HuH-7.5 (cell line): Measurements from ENCODE around the gene GUCY1A1.

Source experiments
- DNase-seq: peaks from one replicate; pipeline ENCODE4 v3.0.0; 2011; ENCODE audit warnings: low spot score

Gene GUCY1A1

GRCh38 chr4:155693015-155693663, 26.5 kb downstream of the GUCY1A1 start:
- no peak for DNase-seq

DNA sequence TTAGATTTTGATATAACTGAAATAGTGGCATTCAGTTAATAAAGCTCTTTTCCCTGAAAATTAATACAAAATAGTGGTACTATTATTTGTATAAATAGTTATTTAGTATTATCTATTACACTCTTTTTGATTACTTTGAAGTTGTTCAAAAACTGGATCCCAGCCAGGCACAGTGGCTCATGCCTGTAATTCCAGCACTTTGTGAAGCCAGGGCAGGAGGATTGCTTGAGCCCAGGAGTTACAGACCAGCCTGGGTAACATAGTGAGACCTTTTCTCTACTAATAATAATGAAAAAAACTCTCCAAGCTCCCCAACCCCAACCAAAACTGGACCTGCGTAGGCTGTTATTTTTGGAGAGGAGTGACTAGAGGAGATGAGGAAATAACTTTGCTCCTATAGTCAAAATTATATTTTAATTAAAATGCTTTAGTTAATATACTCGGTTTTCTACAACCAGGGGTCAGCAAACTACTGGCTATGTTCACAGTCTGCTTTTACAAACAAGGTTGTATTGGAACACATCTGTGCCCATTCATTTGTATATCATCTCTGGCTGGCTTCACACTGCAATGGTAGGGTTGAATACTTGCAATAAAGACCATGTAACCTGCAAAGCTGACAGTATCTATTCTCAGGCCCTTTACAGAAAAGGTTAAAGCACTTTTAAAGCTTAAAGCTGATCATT, 27.6 kb downstream of the GUCY1A1 start:
- no peak for DNase-seq

DNA sequence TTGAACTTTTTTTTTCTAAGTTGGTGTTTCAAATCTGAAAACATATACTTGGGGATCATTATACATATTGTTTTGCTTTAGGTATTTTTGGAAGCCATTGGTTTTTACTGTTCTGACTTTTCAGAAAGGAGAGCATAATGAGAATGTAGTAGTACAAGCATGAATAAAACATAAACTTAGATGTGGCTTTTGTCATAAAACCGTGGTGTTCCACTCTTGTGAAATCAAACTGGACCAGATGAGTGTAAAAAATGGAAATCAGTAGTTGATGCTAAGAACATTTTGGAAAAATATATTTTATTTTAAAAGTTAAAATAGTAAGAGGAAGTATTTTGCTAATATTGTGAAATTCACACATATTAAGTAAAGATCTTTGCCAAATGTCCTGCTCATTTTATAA, 29.6 kb downstream of the GUCY1A1 start:
- no peak for DNase-seq

GRCh38 chr4:155696726-155697125, 30.1 kb downstream of the GUCY1A1 start:
- no peak for DNase-seq

DNA sequence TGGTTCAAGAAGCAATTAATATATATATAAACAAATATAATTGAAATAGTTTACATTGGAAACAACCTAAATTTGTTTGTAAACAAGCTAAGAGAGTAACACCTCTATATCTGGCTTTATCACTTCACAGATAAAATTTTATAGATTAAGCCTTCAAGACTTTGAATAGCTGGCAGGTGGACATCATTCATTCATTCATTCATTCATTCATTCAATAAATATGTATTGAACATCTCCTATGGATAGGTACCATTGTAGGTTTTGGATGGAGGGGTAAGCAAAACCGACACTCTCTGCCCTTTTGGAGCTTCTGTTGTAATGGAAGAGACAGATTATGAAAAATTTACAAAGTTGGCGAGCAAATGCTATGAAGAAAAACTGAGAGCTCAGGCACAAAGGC, 35.2 kb downstream of the GUCY1A1 start:
- no peak for DNase-seq

DNA sequence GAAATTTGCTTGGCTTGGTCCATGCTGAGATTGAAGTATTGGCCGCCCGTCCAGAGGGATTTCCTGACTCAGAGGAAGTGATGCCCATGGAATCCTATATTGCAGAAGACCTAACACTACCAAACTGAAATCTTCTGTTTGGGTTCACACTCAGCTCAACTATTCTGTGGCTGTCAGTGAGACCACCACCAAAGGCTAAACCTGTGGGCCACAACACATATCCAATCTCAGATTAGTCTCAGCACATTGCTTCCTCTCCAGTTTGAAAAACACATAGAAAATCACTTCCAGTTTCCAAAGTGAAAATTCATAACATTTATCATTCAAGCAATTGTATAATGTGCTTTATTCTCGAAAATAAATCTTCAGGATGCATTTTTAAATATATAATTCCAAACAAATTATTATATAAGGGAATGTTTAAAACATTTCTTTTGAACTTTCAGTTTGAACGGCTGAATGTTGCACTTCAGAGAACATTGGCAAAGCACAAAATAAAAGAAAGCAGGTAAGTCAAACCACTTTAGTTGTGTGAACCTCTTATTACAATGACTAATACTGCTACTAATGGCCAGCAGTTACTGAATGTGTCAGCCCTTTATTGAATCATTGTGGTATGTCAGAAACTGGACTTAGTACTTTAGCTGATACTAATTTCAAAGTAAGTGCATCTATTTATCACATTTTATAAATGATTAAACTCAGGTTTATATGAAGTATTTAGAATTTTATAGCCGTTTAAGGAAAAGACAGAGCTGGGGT, 37.0 kb downstream of the GUCY1A1 start:
- no peak for DNase-seq

GRCh38 chr4:155704841-155705404, 38.3 kb downstream of the GUCY1A1 start:
- no peak for DNase-seq

- no peak for DNase-seq
Observed at GRCh38 chr4:155705664-155706063, 39.0 kb downstream of the GUCY1A1 start.

GRCh38 chr4:155706147-155706546, 39.5 kb downstream of the GUCY1A1 start:
- DNase-seq = no peak

- DNase-seq = no peak
Observed at GRCh38 chr4:155707251-155707650, 40.6 kb downstream of the GUCY1A1 start.

DNA sequence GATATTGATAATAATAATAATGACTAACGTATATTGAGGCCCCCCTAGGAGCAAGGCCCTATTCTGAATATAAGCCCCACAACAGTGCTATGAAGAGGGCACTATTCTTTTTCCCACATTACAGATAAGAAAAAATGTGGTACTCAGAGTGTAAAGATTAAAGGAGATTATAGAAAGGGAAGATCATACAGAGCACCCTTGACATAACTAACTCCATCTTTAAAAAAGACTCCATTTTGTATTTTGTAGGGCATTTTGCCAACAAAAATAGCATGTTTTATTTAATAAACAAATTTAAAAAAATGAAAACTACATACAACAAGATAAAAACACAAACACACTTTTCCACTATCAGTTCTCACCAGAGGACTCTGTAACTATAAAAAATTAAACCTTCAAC, 42.1 kb downstream of the GUCY1A1 start:
- DNase-seq = no peak

DNA sequence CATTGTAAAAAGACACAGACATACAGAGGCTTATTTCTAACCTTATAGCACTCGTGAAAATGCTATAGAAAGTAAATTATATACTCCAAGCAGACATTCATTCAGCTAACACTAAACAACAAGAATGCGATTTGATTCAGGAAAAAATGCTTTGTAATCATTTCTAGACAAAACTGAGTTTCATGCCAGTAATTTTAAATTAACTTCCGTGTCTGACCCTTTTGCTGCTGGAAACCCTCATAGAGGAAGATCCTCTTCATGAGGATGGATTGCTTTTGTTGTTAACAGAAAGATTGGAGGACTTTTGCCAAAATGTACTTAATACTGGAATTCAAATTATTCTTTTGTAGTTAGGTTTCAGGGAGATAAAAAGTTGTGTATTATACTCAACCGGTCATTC, 43.3 kb downstream of the GUCY1A1 start:
- no peak for DNase-seq

GRCh38 chr4:155711556-155711955, 44.9 kb downstream of the GUCY1A1 start:
- no peak for DNase-seq

GRCh38 chr4:155712846-155713245, 46.2 kb downstream of the GUCY1A1 start:
- no peak for DNase-seq

DNA sequence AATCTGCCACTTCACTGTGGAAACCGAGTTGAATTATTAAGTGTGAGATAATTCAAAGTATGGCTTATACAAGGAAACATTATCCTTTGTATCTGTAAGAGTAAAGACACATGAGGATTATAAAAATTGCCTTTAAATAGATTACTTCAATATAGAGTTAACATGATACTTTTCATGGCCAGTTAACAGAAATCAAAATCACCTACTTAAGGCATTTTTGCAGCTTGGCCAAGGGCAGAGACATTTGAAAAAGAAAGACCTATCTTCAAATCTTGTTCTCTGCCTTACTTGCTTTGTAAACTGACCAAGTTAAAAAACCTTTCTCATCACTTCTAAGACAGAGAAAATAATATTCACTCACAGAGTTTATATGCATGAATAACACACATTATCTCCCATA, 47.3 kb downstream of the GUCY1A1 start:
- no peak for DNase-seq

GRCh38 chr4:155722336-155722735, 55.7 kb downstream of the GUCY1A1 start:
- no peak for DNase-seq

GRCh38 chr4:155722816-155723499, 56.3 kb downstream of the GUCY1A1 start:
- no peak for DNase-seq

GRCh38 chr4:155724731-155725130, 58.1 kb downstream of the GUCY1A1 start:
- DNase-seq = no peak

GRCh38 chr4:155734065-155734464, 67.4 kb downstream of the GUCY1A1 start:
- no peak for DNase-seq

- DNase-seq = no peak
Observed at GRCh38 chr4:155734951-155735350, 68.3 kb downstream of the GUCY1A1 start.

DNA sequence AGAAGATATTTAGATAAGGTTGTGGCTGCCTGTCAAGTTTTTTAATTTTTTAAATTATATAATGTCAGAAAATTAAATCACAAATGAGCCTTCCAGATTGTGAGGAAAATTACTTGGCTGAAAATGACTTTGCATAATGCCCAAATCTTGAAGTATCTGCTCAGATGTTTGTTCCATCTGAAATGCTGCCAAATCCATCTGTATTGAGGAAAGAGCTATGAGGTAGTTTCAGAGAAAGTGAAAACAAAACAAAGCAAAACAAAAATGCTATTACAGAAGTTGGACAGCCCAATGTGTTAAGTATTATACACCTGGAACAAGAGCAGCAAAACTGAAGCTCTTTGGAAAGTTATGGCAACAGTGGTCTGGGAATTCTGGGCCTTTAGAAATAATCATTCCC, 68.8 kb downstream of the GUCY1A1 start:
- no peak for DNase-seq

DNA sequence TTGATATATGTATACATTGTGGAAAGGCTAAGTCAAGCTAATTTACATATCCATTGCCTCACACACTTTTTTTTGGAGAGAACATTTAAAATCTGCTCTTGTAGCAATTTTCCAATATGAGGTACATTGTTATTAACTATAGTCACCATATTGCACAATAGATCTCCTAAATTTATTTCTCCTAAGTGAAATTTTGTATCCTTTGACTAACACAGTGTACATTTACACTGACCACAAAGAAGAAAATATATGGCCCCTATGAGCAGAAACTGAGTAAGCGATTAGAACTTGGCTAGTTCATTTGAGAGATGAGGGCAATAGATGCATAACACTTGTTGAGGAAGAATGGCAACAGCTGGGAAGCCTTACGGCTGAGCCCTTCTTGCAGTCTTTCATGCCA, 71.9 kb downstream of the GUCY1A1 start:
- DNase-seq = no peak
